HPDE6-E6E7 (cell line): ENCODE data around the gene AREL1.
"Not testable (repeated sequence)": the region's sequence is repeated elsewhere in the genome, so short reads cannot be mapped to it uniquely, and the experiment has no call there.

Experiments used
- DNase-seq: peaks from one replicate; pipeline ENCODE4 v3.0.0; 2011; ENCODE audit warnings: missing footprints; ENCODE audit errors: extremely low spot score

AREL1 gene

GRCh38 chr14:74712499-74713394, at the start of gene AREL1, which contains the start of gene FCF1:
Gene AREL1, minus strand, starts transcription at chr14:74713080. Its CDS starts 27,465 bp downstream, at chr14:74685615.
Gene FCF1, plus strand, starts transcription at chr14:74713144. Its CDS starts 54 bp downstream, at chr14:74713198.
- peak; percentile 83 for DNase-seq

GRCh38 chr14:74758505-74758904, 45.6 kb upstream of the AREL1 start:
- DNase-seq, result not testable (repeated sequence)

- no peak for DNase-seq
Measured at GRCh38 chr14:74756326-74756725, 43.4 kb upstream of the AREL1 start.

- DNase-seq, result no peak
Measured at GRCh38 chr14:74754899-74755298, 42.0 kb upstream of the AREL1 start.

- no peak for DNase-seq
Measured at GRCh38 chr14:74754157-74754556, 41.3 kb upstream of the AREL1 start.

- DNase-seq, result no peak
Measured at GRCh38 chr14:74747237-74747636, 34.4 kb upstream of the AREL1 start.

GRCh38 chr14:74739293-74740030, 26.6 kb upstream of the AREL1 start:
- no peak for DNase-seq

- DNase-seq, result no peak
Measured at GRCh38 chr14:74737753-74738325, 25.0 kb upstream of the AREL1 start.

- DNase-seq, result no peak
Measured at GRCh38 chr14:74735125-74735524, 22.2 kb upstream of the AREL1 start.

GRCh38 chr14:74733221-74733620, 20.3 kb upstream of the AREL1 start:
- no peak for DNase-seq

- DNase-seq, result no peak
Measured at GRCh38 chr14:74732387-74732786, 19.5 kb upstream of the AREL1 start.

GRCh38 chr14:74723134-74723533, 10.3 kb upstream of the AREL1 start:
- DNase-seq, result no peak

- no peak for DNase-seq
Measured at GRCh38 chr14:74720526-74720925, 7.6 kb upstream of the AREL1 start.

GRCh38 chr14:74713395-74713735, 485 bp upstream of the AREL1 start:
- no peak for DNase-seq

GRCh38 chr14:74711651-74712050, 1.2 kb downstream of the AREL1 start:
- DNase-seq, result no peak

GRCh38 chr14:74710480-74710879, 2.4 kb downstream of the AREL1 start:
- no peak for DNase-seq

GRCh38 chr14:74705613-74706500, 7.0 kb downstream of the AREL1 start:
- DNase-seq, result no peak

- no peak for DNase-seq
Measured at GRCh38 chr14:74704656-74705055, 8.2 kb downstream of the AREL1 start.

- no peak for DNase-seq
Measured at GRCh38 chr14:74703043-74703442, 9.8 kb downstream of the AREL1 start.

- DNase-seq, result no peak
Measured at GRCh38 chr14:74702293-74702692, 10.6 kb downstream of the AREL1 start.

- DNase-seq, result no peak
Measured at GRCh38 chr14:74698465-74698864, 14.4 kb downstream of the AREL1 start.

- no peak for DNase-seq
Measured at GRCh38 chr14:74697976-74698375, 14.9 kb downstream of the AREL1 start.
